D721Med (cell line): Measurements from ENCODE around the gene PLA2G4A.

Experiments
- DNase-seq: peaks from one replicate; pipeline ENCODE4 v3.0.0; 2011; ENCODE audit warnings: low spot score; ENCODE audit not compliant: insufficient read length
- FAIRE-seq: peaks from 2 replicates; lab custom pipeline; 2011; peaks lifted over from hg19 to GRCh38; lab: Jason Lieb, UNC
- CTCF ChIP-seq: IDR thresholded peaks from 2 replicates; pipeline ENCODE4 v1.5.1; 2012; ENCODE audit warnings: mild to moderate bottlenecking, control low read depth; ENCODE audit not compliant: insufficient read depth; ENCODE audit errors: missing control alignments

PLA2G4A gene

GRCh38 chr1:186953876-186954275 is 125.1 kb downstream of the PLA2G4A start:
- no peak for TF ChIP-seq CTCF
- FAIRE-seq (peak; percentile 38), DNase-seq (no peak)

GRCh38 chr1:186957314-186957713 is 128.6 kb downstream of the PLA2G4A start:
- no peak for TF ChIP-seq CTCF
- FAIRE-seq (peak; percentile 60), DNase-seq (no peak)

GRCh38 chr1:186958520-186958919 is 129.8 kb downstream of the PLA2G4A start:
- peak; percentile 80 for FAIRE-seq
- DNase-seq: no peak
- no peak for TF ChIP-seq CTCF

GRCh38 chr1:186960861-186961260 is 132.1 kb downstream of the PLA2G4A start:
- no peak for TF ChIP-seq CTCF
- DNase-seq (no peak), FAIRE-seq (peak; percentile 73)

GRCh38 chr1:186965847-186966246 is 137.1 kb downstream of the PLA2G4A start:
- FAIRE-seq: no peak
- no peak for TF ChIP-seq CTCF

GRCh38 chr1:186966456-186966855 is 137.7 kb downstream of the PLA2G4A start:
- no peak for FAIRE-seq
- DNase-seq: no peak
- TF ChIP-seq CTCF: no peak

More at GRCh38 chr1:186965847-186966246, 137.1 kb downstream of the PLA2G4A start:
- DNase-seq: no peak

GRCh38 chr1:186967656-186968394 is 139.1 kb downstream of the PLA2G4A start:
- peak; percentile 86 for FAIRE-seq
- DNase-seq: no peak
- TF ChIP-seq CTCF: no peak
